ENCODE measurements around the gene TOR3A.
"Not testable (repeated sequence)": the region's sequence is repeated elsewhere in the genome, so short reads cannot be mapped to it uniquely, and the experiment has no call there.

Gene TOR3A

GRCh38 chr1:179081687-179082332 is at the start of gene TOR3A:
TOR3A (plus strand) TSS chr1:179082070; CDS start chr1:179082129, 59 bp downstream.
- peak; percentile 72 for DNase-seq

- no peak for DNase-seq
Measured at GRCh38 chr1:179034720-179035119, 47.1 kb upstream of the TOR3A start.

- DNase-seq, result no peak
Measured at GRCh38 chr1:179036844-179037465, 44.9 kb upstream of the TOR3A start.

- DNase-seq, result no peak
Measured at GRCh38 chr1:179038528-179039281, 43.2 kb upstream of the TOR3A start.

- not testable (repeated sequence) for DNase-seq
Measured at GRCh38 chr1:179039502-179040174, 42.2 kb upstream of the TOR3A start.

- not testable (repeated sequence) for DNase-seq
Measured at GRCh38 chr1:179040175-179040551, 41.7 kb upstream of the TOR3A start.

GRCh38 chr1:179042087-179042486 is 39.8 kb upstream of the TOR3A start:
- DNase-seq, result no peak

- DNase-seq, result no peak
Measured at GRCh38 chr1:179042700-179043099, 39.2 kb upstream of the TOR3A start.

- no peak for DNase-seq
Measured at GRCh38 chr1:179043266-179043665, 38.6 kb upstream of the TOR3A start.

- no peak for DNase-seq
Measured at GRCh38 chr1:179043907-179044306, 38.0 kb upstream of the TOR3A start.

- DNase-seq, result no peak
Measured at GRCh38 chr1:179046808-179047635, 34.8 kb upstream of the TOR3A start.

- no peak for DNase-seq
Measured at GRCh38 chr1:179047636-179047997, 34.3 kb upstream of the TOR3A start.

GRCh38 chr1:179048339-179049124 is 33.3 kb upstream of the TOR3A start:
- DNase-seq, result no peak

GRCh38 chr1:179052776-179053175 is 29.1 kb upstream of the TOR3A start:
- no peak for DNase-seq

- DNase-seq, result no peak
Measured at GRCh38 chr1:179053486-179053885, 28.4 kb upstream of the TOR3A start.

- no peak for DNase-seq
Measured at GRCh38 chr1:179055937-179056336, 25.9 kb upstream of the TOR3A start.

GRCh38 chr1:179058487-179059483 is 23.1 kb upstream of the TOR3A start:
- DNase-seq, result no peak

- no peak for DNase-seq
Measured at GRCh38 chr1:179061360-179062282, 20.2 kb upstream of the TOR3A start.

GRCh38 chr1:179066471-179066870 is 15.4 kb upstream of the TOR3A start:
- DNase-seq, result no peak

Measured in COR-L47 (cell line).